ENCODE data around the gene NDUFA13. TPM values are rescaled to one million over a fixed set of nuclear protein-coding genes. Genes with fewer than 3 reads are reported as not detected.
A peak's percentile ranks its signal among the peaks of the same experiment; 100 is the strongest.

Gene NDUFA13
- total RNA-seq, 1 donor from 2014 or later: 47.9 TPM

GRCh38 chr19:19554074-19555023 lies 38.3 kb downstream of the NDUFA13 start:
- peaks cover 6% of the 10 kb centered on the region for H3K4me1 ChIP-seq
- no peaks in the 10 kb centered on the region for H3K27me3 ChIP-seq
- H3K4me3 ChIP-seq: no peak overlapping the region
- no peaks in the 10 kb centered on the region for H3K9me3 ChIP-seq
- DNase-seq (ENCODE audit: extremely low spot score in 2 of 2): no peak
- no peaks in the 10 kb centered on the region for H3K36me3 ChIP-seq
- no peak overlapping the region for H3K27ac ChIP-seq
- intact Hi-C loops (cut with DNase I): no loop called here
- peak in 2 of 3 experiments; percentile 35 to 41 for TF ChIP-seq CTCF (IDR thresholded peaks at IDR 0.05)
- TF ChIP-seq POLR2AphosphoS5 (IDR thresholded peaks at IDR 0.05; ENCODE audit: insufficient read depth in 1 of 2, low read depth in 1 of 2): no peak

DNA sequence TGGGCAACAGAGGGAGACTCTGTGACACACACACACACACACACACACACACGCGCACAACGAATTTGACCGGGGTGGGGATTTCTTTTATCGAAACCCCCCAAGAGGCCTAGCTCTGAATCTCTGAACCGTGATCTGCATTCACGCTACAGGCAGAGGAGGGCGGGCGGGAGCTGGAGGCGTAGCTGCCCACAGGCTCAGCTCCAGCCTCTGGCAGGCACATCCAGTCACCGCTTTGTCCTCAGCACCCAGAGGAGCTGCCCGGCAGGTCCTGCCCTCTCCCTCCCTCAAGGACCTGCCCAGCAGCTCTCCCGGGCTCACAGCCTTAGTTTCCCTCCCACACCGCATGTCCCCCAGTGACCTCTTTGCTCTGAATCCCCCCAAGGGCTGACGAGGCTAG lies 42.0 kb downstream of the NDUFA13 start:
- no peaks in the 10 kb centered on the region for H3K27me3 ChIP-seq
- H3K4me1 ChIP-seq: no peaks in the 10 kb centered on the region
- H3K4me3 ChIP-seq: no peak overlapping the region
- intact Hi-C loops (cut with DNase I): no loop called here
- H3K9me3 ChIP-seq: no peaks in the 10 kb centered on the region
- DNase-seq (ENCODE audit: extremely low spot score in 2 of 2): no peak
- TF ChIP-seq POLR2AphosphoS5 (IDR thresholded peaks at IDR 0.05; ENCODE audit: insufficient read depth in 1 of 2, low read depth in 1 of 2): no peak
- TF ChIP-seq POLR2A (IDR thresholded peaks at IDR 0.05): no peak
- no peak for TF ChIP-seq CTCF (IDR thresholded peaks at IDR 0.05)
- H3K27ac ChIP-seq: no peak overlapping the region
- no peaks in the 10 kb centered on the region for H3K36me3 ChIP-seq

- no peak for DNase-seq (ENCODE audit: extremely low spot score in 2 of 2)
- H3K4me1 ChIP-seq: no peaks in the 10 kb centered on the region
Measured at GRCh38 chr19:19558636-19559035, 42.6 kb downstream of the NDUFA13 start.

DNA sequence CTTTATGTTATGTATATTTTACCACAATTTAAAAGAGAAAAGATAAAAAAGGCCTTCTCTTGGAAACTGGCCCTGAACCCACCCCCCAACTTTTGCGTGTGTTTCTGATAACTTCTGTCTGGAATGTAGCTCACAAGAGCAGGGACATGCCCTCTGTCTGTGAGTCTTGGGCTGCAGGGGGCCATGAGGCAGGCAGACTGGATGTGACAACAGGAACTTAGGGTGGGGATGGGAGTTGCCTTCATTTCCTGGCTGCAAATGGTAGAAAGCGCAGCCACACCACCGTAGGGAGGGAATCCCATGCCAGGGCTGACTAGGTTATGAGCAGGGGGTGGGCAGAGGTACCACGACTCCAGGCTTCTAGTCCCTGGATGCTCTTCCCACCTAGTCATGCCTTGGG lies 43.9 kb downstream of the NDUFA13 start:
- Histone ChIP-seq H3K4me1 (no peaks in the 10 kb centered on the region), H3K9me3 (no peaks in the 10 kb centered on the region), H3K4me3 (no peak overlapping the region), H3K27me3 (no peaks in the 10 kb centered on the region), H3K36me3 (no peaks in the 10 kb centered on the region), H3K27ac (no peak overlapping the region)
- TF ChIP-seq POLR2AphosphoS5 (IDR thresholded peaks at IDR 0.05; ENCODE audit: insufficient read depth in 1 of 2, low read depth in 1 of 2) (no peak), CTCF (IDR thresholded peaks at IDR 0.05) (no peak), POLR2A (IDR thresholded peaks at IDR 0.05) (no peak)
- intact Hi-C loops (cut with DNase I): no loop called here
- no peak for DNase-seq (ENCODE audit: extremely low spot score in 2 of 2)

More at GRCh38 chr19:19558636-19559035, 42.6 kb downstream of the NDUFA13 start:
- intact Hi-C loops (cut with DNase I): no loop called here
- TF ChIP-seq CTCF (IDR thresholded peaks at IDR 0.05) (no peak), POLR2AphosphoS5 (IDR thresholded peaks at IDR 0.05; ENCODE audit: insufficient read depth in 1 of 2, low read depth in 1 of 2) (no peak), POLR2A (IDR thresholded peaks at IDR 0.05) (no peak)
- H3K9me3 ChIP-seq: no peaks in the 10 kb centered on the region
- H3K27me3 ChIP-seq: no peaks in the 10 kb centered on the region
- H3K4me3 ChIP-seq: no peak overlapping the region
- H3K36me3 ChIP-seq: no peaks in the 10 kb centered on the region
- H3K27ac ChIP-seq: no peak overlapping the region
